ENCODE data around the gene AGTR2.
"Not testable (repeated sequence)": the region's sequence is repeated elsewhere in the genome, so short reads cannot be mapped to it uniquely, and the experiment has no call there.

Gene AGTR2, protein sequence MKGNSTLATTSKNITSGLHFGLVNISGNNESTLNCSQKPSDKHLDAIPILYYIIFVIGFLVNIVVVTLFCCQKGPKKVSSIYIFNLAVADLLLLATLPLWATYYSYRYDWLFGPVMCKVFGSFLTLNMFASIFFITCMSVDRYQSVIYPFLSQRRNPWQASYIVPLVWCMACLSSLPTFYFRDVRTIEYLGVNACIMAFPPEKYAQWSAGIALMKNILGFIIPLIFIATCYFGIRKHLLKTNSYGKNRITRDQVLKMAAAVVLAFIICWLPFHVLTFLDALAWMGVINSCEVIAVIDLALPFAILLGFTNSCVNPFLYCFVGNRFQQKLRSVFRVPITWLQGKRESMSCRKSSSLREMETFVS

DNA sequence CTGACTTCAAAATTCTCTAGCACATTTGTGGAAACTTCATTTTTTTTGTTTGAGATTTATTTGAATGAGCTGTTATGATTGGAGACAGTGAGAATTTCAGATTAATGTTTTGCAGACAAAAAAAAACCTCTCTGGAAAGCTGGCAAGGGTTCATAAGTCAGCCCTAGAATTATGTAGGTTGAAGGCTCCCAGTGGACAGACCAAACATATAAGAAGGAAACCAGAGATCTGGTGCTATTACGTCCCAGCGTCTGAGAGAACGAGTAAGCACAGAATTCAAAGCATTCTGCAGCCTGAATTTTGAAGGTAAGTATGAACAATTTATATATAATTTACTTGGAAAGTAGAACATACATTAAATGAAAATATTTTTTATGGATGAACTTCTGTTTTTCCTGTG is at the start of gene AGTR2:
Gene AGTR2, plus strand, starts transcription at position 234 of the 400 bp plus-strand sequence. CDS start 1,537 bp downstream, outside the sequence.
- no peak for DNase-seq

DNA sequence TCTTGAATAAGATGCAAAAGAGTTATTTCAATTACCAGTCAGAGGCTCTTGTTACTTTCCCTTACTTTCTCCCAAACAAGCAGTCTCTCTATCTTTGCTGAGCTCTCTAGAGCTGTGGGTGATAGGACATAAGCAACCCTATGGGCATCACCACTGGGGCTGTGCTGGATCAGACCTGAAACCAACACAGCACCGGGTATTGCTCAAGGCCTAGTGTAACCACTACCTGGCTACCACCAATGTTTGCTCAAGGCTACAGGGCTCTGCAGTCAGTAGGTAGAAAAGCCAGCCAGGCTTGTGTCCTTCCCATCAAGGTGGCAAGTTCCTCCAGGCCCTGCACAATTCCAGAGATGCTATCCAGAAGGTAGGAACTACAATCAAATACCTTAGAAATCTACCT is 35.3 kb upstream of the AGTR2 start:
- no peak for DNase-seq

DNA sequence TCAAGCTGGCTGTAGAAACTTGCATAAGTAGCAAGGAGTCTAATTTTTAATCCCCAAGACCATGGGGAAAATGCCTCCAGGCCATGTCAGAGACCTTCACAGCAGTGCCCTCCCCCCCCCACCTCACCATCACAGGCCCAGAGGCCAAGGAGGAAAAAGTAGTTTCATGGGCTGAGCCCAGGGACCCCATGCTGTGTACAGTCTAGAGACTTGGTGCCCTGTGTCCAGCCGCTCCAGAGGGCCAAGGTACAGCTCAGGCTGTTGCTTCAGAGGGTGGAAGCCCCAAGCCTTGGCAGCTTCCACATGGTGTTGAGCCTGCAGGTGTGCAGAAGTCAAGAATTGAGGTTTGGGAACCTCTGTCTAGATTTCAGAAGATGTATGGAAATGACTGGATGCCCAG is 29.3 kb upstream of the AGTR2 start:
- not testable (repeated sequence) for DNase-seq

DNA sequence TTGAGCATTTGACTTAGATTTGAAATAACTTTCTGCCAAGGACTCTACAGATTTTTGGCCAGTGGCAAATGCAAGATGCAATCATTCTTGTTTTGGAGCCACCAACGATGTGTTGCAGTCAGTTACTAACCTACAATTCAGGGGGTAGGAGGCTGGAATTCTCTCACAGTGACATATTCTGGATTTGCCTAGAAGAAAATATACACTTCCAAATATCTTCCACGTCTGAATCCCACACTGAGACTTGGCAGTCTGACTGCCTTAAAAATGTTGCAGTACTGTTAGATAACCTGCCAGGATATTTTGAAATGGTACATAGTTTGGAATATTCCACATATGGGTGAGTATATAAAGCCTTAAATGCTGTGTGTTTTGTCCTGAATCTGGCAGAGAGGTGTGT is 27.6 kb upstream of the AGTR2 start:
- no peak for DNase-seq

DNA sequence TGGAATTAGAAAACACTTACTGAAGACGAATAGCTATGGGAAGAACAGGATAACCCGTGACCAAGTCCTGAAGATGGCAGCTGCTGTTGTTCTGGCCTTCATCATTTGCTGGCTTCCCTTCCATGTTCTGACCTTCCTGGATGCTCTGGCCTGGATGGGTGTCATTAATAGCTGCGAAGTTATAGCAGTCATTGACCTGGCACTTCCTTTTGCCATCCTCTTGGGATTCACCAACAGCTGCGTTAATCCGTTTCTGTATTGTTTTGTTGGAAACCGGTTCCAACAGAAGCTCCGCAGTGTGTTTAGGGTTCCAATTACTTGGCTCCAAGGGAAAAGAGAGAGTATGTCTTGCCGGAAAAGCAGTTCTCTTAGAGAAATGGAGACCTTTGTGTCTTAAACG is 2.4 kb downstream of the AGTR2 start:
- DNase-seq = no peak

DNA sequence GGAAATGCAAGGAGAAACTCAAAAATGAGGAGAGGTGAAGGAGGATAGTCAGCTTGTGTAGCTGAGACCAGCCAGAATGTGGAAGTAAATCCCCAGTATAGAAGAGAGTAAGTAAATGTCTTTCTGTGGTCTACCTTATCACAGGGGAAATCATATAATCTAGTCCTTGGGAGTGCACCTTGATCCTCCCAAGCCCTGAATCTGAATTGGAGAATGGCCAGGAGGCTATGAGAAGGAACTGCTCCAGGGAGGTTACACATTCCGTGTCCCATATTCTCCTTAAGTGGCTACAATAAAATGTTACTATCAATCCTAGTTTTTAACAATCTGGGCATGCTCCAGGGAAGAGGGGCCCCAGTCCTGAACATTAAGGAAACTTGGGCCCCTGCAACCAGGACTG is 10.8 kb downstream of the AGTR2 start:
- DNase-seq = no peak

DNA sequence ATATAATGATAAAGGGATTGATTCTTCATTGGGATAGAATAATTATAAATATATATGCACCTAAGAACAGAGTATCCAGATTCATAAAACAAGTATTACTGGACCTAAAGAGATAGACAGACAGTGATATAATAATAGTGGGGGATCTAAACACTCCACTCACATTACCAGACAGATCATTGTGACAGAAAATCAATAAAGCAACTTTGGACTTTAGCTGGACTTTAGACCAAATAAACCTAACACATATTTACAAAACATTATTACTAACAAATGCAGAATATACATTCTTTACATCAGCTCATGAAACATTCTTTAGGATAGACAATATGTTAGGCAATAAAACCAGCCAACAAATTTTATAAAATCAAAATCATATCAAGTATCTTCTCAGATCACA is 14.6 kb downstream of the AGTR2 start:
- no peak for DNase-seq

DNA sequence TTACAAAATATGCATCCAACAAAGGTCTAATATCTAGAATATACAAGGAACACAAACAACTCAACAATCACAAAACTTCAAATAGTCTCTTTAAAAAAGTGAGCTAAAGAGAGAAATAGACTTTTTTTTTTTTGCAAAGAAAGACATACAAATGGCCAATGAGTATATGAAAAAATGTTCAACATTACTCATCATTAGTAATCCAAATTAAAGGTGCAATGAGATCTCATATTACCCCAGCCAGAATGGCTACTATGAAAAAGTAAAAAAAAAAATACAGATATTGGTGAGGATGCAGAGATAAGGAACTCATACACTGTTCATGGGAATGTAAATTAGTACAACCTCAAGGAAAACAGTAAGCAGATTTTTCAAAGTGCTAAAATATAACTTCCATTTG is 24.1 kb downstream of the AGTR2 start:
- DNase-seq = no peak

DNA sequence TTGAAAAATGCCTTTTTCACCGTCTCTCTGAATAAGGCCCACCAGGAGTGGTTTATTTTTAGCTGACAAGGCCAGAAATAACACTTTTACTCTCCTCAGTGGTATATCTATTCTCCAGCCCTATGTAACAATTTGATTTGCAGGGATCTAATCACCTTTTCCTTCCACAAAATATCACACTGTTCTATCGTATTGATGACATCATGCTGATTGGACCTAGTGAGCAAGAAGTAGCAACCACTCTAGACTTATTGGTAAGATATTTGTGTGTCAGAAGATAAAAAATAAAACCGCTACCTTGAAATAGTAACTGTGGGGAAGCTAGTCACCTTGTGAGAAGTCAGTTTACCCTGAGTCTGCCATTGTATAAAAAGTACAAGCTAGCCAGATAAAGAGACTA is 27.7 kb downstream of the AGTR2 start:
- no peak for DNase-seq

DNA sequence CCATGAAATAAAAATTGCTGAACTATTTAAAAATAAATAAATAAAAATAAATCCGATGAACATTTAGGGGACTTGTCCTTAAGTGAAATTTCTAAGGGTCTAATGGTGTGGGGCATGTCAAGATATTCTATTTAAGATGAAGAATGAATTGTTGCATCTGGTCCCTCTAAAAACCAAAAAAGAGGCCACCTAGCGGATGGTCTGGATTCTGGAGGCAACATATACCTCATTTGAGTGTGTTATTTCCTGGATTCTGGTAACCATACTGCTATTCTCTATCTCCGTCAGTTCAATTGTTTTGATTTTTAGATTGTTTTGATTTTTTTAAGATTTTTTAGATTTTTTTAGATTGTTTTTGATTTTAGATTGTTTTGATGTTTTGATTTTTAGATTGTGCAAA is 28.3 kb downstream of the AGTR2 start:
- no peak for DNase-seq

DNA sequence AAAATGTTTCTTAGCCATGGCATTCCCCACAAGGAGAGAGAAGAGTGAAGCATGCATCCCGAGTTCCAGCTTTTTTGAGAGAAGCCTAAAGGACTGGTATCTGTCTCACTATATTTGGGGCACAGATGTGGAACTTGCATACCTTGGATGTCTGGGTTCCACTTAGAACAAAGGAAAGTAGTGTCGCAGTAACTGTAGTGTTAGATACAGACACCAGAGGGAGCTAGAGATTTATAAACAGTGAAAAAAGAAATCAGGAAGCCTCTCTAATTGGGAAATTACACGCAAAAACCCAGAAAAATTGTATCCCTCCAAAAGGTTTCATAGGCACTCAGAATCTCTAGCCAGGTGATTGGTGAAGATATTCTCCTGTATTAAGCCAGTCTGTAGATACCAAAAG is 34.4 kb downstream of the AGTR2 start:
- peak; percentile 33 for DNase-seq

DNA sequence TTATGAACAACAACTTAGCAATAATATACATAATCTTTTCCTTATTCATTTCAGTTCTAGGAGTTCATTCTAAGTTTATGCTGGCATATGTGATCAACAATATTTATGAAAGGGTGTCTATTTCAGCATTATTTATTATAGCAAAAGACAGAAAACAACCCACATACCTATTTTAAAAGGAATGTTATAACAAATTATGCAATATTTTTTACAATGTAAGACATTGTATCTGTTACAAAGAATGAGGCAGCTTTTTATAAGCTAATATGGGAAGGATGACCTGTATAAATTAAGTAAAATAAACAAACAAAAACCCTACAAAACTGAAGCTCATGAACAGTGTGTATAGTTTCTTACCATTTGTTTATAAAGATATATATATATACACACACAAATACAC is 42.7 kb downstream of the AGTR2 start:
- no peak for DNase-seq

DNA sequence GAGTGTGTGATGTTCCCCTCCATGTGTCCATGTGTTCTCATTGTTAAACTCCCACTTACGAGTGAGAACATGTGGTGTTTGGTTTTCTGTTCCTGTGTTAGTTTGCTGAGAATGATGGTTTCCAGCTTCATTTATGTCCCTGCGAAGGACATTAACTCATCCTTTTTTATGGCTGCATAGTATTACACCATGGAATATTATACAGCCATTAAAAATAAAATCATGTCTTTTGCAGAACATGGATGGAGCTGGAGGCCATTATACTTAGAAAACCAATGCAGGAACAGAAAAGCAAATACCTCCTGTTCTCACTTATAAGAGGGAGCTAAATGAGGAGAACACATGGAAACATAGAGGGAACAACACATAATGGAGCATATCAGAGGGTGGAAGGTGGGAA is 46.5 kb downstream of the AGTR2 start:
- DNase-seq = not testable (repeated sequence)
